ENCODE data around the gene MICALL1.
"Not testable (repeated sequence)": the region's sequence is repeated elsewhere in the genome, so short reads cannot be mapped to it uniquely, and the experiment has no call there.

The MICALL1 gene

DNA sequence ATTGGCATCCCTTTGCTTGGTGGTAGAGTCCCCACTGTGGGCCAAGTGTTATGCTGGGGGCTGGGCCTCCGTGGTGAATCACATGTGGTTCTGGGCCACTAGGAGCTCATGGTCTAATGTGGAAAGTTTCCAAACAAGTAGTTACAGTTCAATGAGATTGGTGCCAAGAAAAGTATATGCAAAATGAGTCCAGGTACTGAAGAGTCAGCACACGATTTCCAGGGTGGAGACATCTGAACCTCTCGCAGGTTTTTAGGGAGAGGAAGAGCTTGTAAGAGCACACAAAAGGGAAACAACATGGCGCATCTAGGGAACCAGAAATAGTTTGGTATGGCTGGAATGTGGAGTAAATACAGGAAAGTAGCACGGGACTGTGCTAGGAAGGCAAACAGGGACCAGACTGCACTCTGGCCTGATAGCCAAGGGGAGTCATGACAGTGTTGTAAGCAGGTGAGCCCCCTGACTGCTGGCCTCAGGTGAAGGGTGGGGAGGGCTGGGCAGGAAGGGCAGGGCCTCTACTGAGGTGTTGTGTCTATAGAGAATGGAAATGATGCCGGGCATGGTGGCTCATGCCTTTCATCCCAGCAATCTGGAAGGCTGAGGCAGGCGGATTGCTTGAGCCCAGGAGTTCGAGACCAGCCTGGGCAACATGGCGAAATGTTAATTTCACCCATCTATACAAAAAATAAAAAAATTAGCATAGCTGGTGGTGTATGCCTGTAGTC, 60.0 kb downstream of the MICALL1 start:
- no peak for DNase-seq

- DNase-seq: no peak
Observed at GRCh38 chr22:37967147-37967546, 61.0 kb downstream of the MICALL1 start.

- no peak for DNase-seq
Observed at GRCh38 chr22:37967637-37968451, 61.7 kb downstream of the MICALL1 start.

- DNase-seq: no peak
Observed at GRCh38 chr22:37968452-37969251, 62.6 kb downstream of the MICALL1 start.

GRCh38 chr22:37970864-37971263, 64.8 kb downstream of the MICALL1 start:
- DNase-seq: no peak

DNA sequence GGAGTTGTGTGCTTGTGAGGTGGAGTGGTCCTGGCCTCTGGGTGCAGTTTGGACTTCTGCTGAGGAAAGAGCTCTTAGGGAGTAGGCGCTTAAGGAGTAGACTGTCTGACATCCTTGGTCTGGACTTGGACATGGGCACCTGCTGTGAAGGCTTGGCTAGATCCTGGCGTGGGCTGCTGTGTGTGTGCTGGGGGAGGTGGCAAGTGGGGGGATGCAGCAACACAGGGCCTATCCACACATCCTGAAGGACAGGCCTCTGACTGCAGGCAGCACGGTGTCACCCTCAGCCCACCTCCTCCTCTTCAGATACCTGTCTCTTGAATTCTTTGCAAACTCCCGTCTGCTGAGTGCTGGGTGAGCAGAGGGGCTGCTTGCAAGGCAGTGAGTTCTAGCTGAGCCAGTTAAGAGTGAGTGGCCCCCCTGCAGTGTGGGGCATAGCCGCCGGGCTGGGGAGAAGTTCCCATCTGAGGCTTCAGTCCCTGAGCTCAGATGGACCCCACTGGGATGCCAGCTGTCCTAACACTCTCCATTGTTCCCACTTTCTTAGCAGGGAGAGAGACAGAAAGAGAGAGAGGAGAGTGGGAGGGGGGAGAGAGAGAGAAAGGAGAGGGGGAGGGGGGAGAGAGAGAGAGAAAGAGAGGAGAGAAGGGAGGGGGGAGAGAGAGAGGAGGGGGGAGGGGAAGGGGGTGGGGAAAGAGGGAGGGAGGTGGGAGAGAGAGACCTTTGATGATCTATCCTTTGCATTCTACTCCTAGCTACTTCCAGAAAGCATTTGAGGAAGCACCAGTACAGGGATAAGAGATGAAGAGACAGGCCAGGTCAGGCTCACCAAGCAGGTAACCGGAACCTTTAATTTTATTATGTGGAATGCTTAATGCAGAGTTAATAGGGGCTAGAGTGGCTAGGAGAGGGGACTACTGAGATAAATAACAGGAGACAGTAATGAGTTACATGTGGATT, 65.7 kb downstream of the MICALL1 start:
- DNase-seq: no peak

DNA sequence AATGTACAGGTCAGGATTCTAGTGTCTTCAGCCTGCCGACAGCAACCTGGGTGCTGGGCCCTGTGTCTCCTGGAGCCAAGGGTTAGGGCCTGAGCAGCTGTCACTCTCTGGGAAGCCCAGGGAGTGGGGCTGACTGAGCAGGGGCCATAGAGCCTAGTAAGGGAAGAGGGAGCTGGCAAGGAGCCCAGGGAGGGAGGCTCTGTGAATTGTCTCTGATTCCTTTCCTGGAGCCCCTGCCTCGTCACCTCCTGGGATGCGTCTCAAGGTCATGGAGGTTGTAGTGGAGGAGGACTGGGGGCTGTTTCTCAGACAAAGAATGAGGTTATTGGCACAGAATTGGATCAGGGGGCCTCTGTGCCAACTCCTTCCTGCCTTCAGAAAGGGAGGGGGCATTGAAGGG, 66.4 kb downstream of the MICALL1 start:
- DNase-seq: no peak

- DNase-seq: no peak
Observed at GRCh38 chr22:37973271-37974170, 67.4 kb downstream of the MICALL1 start.

- DNase-seq: no peak
Observed at GRCh38 chr22:37975153-37975552, 69.1 kb downstream of the MICALL1 start.

DNA sequence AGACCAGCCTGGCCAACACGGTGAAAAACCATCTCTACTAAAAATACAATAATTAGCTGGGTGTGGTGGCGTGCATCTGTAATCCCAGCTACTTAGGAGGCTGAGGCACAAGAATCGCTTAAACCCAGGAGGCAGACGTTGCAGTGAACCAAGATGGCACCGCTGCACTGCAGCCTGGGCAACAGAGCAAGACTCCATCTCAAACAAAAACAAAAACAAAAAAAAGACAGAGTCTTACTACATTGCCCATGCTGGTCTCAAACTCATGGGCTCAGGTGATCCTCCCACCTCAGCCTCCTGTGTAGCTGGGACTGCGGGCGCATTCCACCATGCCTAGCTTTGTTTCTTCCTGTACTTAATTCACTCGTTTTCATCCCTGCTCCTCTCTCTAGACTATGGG, 69.9 kb downstream of the MICALL1 start:
- DNase-seq: not testable (repeated sequence)

- DNase-seq: no peak
Observed at GRCh38 chr22:37976547-37976946, 70.5 kb downstream of the MICALL1 start.

- DNase-seq: no peak
Observed at GRCh38 chr22:37979782-37980181, 73.7 kb downstream of the MICALL1 start.

- no peak for DNase-seq
Observed at GRCh38 chr22:37981282-37982011, 75.3 kb downstream of the MICALL1 start.

GRCh38 chr22:37982151-37982785, 76.2 kb downstream of the MICALL1 start:
- DNase-seq: no peak

DNA sequence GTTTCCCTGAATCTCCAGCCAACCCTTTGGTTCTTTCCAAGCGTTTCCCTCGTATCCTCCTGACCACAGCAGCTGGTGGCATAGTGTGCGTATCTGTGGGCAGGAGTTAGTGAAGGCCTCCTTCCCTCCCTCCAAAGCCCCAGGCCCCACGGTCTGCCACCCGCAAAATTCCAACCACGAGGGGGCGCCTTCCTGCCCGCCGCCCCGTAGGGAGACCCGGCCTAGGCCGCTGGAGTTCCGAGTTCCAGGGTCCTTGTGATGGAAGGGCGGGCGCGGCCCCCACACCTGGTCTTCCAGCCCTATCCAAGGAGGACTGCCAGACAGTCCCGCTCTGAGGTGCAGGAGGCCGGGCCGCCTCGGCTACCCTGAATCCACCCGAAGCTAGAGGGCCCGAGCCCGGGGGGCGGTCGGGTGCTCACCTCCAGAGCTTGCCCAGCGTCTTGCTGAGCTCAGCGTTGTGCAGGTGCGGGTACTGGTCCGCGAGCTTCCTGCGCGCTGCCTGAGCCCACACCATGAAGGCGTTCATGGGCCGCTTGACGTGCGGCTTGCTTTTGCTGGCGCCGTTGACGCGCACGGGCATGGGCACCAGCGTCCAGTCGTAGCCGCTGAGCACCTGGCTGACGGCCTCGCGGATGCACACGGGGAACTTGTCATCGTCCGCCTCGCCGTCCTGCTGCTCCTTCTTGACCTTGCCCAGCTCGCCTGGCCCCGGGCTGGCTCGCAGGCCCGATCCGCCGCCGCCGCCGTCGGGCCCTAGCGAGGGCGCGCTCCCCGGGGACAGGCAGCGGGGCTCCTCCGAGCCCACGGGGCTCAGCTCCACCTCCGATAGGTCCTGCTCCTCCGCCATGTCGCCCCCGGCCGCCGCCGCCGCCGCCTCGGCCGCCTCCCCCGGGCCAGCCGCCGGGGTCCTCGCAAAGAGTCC, 77.1 kb downstream of the MICALL1 start:
- no peak for DNase-seq

- DNase-seq: no peak
Observed at GRCh38 chr22:37983860-37984791, 78.0 kb downstream of the MICALL1 start, which contains the start of gene SOX10. SOX10 (minus strand) TSS chr22:37984555; CDS start chr22:37983784, 771 bp downstream.

DNA sequence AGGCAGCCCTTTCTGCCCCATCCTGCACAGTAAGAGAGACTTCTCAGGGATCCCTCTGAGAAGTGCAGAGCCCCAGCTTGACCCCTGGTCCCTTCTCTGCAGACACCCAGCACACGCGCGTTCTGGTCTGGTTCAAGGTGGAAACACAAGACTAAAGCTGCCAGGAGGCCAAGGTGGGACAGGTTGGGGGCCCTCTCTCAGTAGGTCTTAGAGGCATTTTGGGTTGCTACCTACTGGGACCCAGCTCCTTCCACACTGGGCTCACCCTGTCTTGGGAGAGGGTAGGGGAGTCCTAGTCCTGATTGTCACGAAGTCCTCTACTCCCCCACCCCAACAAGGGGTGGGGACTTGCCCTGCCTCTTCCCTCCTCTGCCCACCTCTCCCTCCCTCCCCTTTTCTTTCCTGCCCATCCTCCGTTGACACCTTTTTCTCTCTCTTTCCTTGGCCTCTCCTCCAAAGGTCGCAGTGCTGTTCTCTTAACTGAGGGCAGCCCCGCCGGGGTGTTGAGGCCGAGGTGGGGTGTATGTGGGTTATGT, 79.0 kb downstream of the MICALL1 start:
- DNase-seq: no peak
